HL-60 (cell line): ENCODE data around the gene LIN52.

Source experiments
- DNase-seq, 2 experiments: peaks; one replicate each; pipeline ENCODE4 v3.0.0-alpha.2; 2010 to 2020; ENCODE audit warnings: low read depth in 1 of 2, low spot score in 1 of 2
- H3K27ac ChIP-seq: fragments of 250-450 bp; sonication (Bioruptor Pico); replicated peaks from 2 replicates; pipeline ENCODE4 v1.5.1; 2020; ENCODE audit warnings: mild to moderate bottlenecking, moderate library complexity
- H3K27me3 ChIP-seq: fragments of 250-450 bp; sonication (Bioruptor Pico); 2 replicates; pipeline ENCODE4 v1.5.1; 2021; ENCODE audit warnings: mild to moderate bottlenecking, moderate library complexity; ENCODE audit not compliant: insufficient read depth, poor library complexity, severe bottlenecking
- H3K4me3 ChIP-seq: replicated peaks from 2 replicates; pipeline ENCODE4 v1.5.1; 2011; ENCODE audit warnings: mild to moderate bottlenecking, control low read depth, low read length; ENCODE audit not compliant: insufficient read depth
- CTCF ChIP-seq: IDR thresholded peaks from one replicate; pipeline ENCODE4 v1.5.1; 2011; ENCODE audit warnings: low read length, control low read depth, inconsistent platforms; ENCODE audit not compliant: insufficient read depth
- GABPA ChIP-seq: IDR thresholded peaks from 2 replicates; pipeline ENCODE4 v1.6.1; 2012; ENCODE audit warnings: low read depth
- POLR2AphosphoS5 ChIP-seq: IDR thresholded peaks from 2 replicates; pipeline ENCODE4 v1.6.1; 2012; ENCODE audit warnings: low read depth
- REST ChIP-seq: IDR thresholded peaks from 2 replicates; pipeline ENCODE4 v1.6.1; 2012; ENCODE audit warnings: low read depth; ENCODE audit not compliant: insufficient replicate concordance
- SPI1 ChIP-seq: IDR thresholded peaks from 2 replicates; pipeline ENCODE4 v1.6.1; 2012; ENCODE audit warnings: low read depth, mild to moderate bottlenecking, borderline replicate concordance

Gene LIN52

DNA sequence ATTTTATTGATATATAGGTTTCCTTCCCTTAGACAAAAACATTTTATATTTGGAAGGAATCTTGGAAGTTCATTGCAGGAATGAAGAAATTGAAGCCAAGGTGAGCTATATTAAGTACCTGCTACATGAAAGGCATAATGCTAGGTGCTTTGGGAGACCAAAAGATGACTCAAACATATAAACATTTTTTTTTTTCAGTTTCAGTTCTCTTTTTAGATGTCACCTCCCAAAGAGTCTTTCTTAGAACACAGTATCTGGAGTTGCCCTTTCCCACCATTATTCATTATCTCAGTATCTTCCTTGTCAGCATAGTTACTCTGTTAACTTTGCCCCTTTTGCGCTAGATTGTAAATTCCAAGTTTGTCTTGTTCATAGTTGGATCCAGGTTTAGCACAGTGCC lies 1.1 kb downstream of the LIN52 start:
- no peak for DNase-seq
- H3K27me3 ChIP-seq, result no peaks in the 10 kb centered on the region
- no peak overlapping the region; the same call in 1 of the 2 replicates for H3K4me3 ChIP-seq
- H3K27ac ChIP-seq, result peak overlapping the region; percentile 81
- TF ChIP-seq POLR2AphosphoS5 (no peak), REST (no peak), SPI1 (no peak), CTCF (no peak), GABPA (no peak)

- Histone ChIP-seq H3K27ac (no peak overlapping the region), H3K27me3 (no peaks in the 10 kb centered on the region), H3K4me3 (no peak overlapping the region)
- DNase-seq, result peak in 1 of 2 experiments; percentile 10
- no peak for TF ChIP-seq POLR2AphosphoS5
- no peak for TF ChIP-seq SPI1
- TF ChIP-seq GABPA, result no peak
- no peak for TF ChIP-seq REST
- TF ChIP-seq CTCF, result no peak
Measured at GRCh38 chr14:74089251-74090020, 4.7 kb downstream of the LIN52 start.

GRCh38 chr14:74105381-74105780 lies 20.6 kb downstream of the LIN52 start:
- H3K4me3 ChIP-seq, result no peak overlapping the region
- no peaks in the 10 kb centered on the region for H3K27me3 ChIP-seq
- TF ChIP-seq POLR2AphosphoS5 (no peak), GABPA (no peak), REST (no peak), SPI1 (no peak), CTCF (no peak)
- no peak for DNase-seq
- no peak overlapping the region for H3K27ac ChIP-seq
